HG03045 (cell line): ENCODE data around the gene PRKCH.

Source experiments
- ATAC-seq: cut with Tn5 transposase; IDR thresholded peaks from one replicate; pipeline ENCODE4 v1.9.1; 2021; ENCODE audit warnings: mild to moderate bottlenecking, moderate library complexity; ENCODE audit not compliant: unreplicated experiment

The PRKCH gene

GRCh38 chr14:61360796-61361525 lies 39.6 kb downstream of the PRKCH start:
- no peak for ATAC-seq

GRCh38 chr14:61362072-61362750 lies 40.8 kb downstream of the PRKCH start:
- no peak for ATAC-seq

GRCh38 chr14:61364243-61364642 lies 42.9 kb downstream of the PRKCH start:
- ATAC-seq = no peak

GRCh38 chr14:61365667-61366212 lies 44.4 kb downstream of the PRKCH start:
- ATAC-seq = no peak

GRCh38 chr14:61368114-61368710 lies 46.8 kb downstream of the PRKCH start:
- no peak for ATAC-seq

- ATAC-seq = no peak
Measured at GRCh38 chr14:61368781-61369453, 47.5 kb downstream of the PRKCH start.

- ATAC-seq = no peak
Measured at GRCh38 chr14:61369454-61369810, 48.1 kb downstream of the PRKCH start.

GRCh38 chr14:61372379-61372778 lies 51.0 kb downstream of the PRKCH start:
- ATAC-seq = no peak

GRCh38 chr14:61372842-61373555 lies 51.6 kb downstream of the PRKCH start:
- no peak for ATAC-seq

GRCh38 chr14:61374284-61374683 lies 52.9 kb downstream of the PRKCH start:
- no peak for ATAC-seq

GRCh38 chr14:61375218-61375617 lies 53.8 kb downstream of the PRKCH start:
- no peak for ATAC-seq

GRCh38 chr14:61376314-61376713 lies 54.9 kb downstream of the PRKCH start:
- ATAC-seq = no peak

- no peak for ATAC-seq
Measured at GRCh38 chr14:61377749-61378148, 56.4 kb downstream of the PRKCH start.

GRCh38 chr14:61379639-61380184 lies 58.3 kb downstream of the PRKCH start:
- no peak for ATAC-seq

GRCh38 chr14:61380984-61381383 lies 59.6 kb downstream of the PRKCH start:
- ATAC-seq = no peak

- no peak for ATAC-seq
Measured at GRCh38 chr14:61381553-61381952, 60.2 kb downstream of the PRKCH start.

- no peak for ATAC-seq
Measured at GRCh38 chr14:61382842-61383241, 61.5 kb downstream of the PRKCH start.

GRCh38 chr14:61385002-61385685 lies 63.8 kb downstream of the PRKCH start:
- ATAC-seq = no peak

GRCh38 chr14:61386173-61386772 lies 64.9 kb downstream of the PRKCH start:
- no peak for ATAC-seq
